GM18526 (cell line): ENCODE measurements around the gene FUS.

ENCODE experiments used
- POLR2A ChIP-seq: IDR thresholded peaks from 3 replicates; pipeline ENCODE4 v1.6.1; 2011; ENCODE audit not compliant: insufficient read length; ENCODE audit errors: extremely low read depth

FUS gene

DNA sequence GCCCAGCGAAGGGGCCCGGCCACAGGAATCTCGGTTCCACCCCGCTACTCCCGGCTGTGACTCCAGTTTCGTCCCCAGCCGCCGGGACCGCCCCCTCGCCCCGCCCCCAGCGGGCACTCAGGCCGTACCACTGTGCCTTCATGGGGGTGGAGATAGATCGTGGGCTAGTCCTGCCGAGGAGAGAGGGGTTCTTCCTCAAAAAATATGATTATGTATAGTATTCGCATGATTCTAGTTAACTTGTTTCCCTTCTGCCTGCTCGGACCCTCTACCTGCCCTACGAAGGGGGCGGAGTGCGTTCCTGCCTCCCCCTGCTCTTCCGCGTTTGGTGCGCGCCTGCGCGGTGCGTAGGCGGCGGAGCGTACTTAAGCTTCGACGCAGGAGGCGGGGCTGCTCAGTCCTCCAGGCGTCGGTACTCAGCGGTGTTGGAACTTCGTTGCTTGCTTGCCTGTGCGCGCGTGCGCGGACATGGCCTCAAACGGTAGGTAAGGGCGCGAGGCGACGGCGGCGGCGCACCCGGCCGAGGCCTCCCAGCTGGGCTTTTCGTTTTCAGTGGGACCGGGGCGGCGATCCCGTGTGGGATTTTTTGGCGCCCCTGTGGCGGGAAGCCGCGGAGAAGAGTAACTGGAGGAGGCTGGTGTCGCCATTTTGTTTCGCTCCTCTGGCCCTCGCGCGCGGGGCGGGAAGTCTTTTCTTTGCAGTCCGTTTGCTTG, at the start of gene FUS:
Gene FUS, plus strand, starts transcription at position 393 of the 713 bp plus-strand sequence. Its CDS starts 76 bp downstream, at position 469.
- TF ChIP-seq POLR2A, result peak; percentile 100

DNA sequence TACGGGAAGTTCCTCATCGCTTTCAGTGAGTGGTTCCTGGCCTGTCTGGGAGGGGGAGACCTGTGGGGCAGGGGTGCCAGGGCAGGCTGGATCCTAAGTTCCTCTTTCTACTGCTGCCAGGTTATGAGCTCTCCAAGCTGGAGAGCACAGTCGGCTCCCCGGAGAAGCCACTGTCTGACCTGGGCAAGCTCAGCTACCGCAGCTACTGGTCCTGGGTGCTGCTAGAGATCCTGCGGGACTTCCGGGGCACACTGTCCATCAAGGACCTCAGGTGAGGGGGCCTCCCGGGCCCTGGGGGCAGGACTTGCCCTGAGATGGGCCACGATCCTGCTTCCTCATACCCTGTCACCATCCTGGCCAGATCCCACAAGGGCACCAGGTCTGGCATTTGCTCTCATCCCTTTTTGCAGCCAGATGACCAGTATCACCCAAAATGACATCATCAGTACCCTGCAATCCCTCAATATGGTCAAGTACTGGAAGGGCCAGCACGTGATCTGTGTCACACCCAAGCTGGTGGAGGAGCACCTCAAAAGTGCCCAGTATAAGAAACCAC, 49.5 kb upstream of the FUS start:
- no peak for TF ChIP-seq POLR2A

DNA sequence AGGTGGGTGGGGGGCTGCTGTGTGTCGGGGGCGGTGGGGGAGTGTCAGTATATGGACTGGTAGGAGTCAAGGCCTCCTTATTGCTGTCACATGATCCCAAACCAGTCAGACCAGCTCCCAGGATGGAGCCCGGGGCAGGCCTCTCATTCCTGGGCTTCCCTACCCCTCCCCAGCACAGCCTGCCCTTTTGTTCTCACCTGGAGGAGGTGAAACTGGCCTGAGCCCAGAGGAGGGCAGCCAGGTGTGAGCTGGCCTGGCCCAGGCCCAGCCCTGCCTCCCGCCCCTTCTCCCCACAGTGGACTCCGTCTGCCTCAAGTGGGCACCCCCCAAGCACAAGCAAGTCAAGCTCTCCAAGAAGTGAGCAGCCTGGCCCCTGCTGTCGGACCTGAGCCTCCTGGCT, 49.0 kb upstream of the FUS start:
- TF ChIP-seq POLR2A, result no peak

DNA sequence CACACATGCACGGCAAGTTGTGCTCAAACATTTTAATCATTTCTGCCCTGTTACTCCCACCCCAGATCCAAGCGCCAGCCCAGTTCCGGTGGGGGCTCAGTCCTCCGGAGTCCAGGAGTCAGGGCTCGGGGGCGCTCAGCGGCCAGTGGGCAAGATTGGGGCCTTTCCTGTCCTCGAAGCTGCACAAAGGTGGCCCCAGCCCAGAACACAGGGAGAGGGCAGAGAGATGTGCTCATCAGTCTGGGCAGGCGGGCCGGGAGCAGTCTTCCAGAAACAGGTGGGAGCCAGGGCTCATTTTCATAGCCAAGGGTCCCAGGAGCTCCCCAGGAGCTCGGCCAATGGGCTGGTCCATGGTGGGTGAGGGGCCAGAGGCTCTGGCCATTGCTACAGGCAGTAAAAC, 48.5 kb upstream of the FUS start:
- TF ChIP-seq POLR2A, result no peak

DNA sequence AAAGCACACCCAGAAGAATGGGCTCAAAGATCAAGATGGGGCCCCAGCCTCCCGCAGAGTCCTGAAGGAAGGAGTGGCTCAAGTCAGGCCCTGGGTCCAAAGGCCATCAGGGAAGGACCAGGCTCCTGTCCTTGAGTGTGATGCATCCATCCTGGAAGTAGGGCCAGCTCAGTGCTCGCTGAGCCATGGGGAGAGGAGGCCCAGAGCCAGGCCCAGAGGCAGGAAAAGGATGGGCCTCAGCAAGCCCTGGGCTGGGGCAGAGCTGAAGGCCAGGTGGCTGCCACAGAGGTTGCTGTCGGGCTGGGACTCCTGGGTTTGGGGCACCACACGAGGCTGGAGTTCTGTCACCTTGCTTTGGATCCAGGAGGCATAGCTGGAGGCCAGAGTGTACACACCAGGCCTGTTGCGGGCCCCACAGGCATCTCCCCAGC, 48.1 kb upstream of the FUS start:
- TF ChIP-seq POLR2A, result no peak

DNA sequence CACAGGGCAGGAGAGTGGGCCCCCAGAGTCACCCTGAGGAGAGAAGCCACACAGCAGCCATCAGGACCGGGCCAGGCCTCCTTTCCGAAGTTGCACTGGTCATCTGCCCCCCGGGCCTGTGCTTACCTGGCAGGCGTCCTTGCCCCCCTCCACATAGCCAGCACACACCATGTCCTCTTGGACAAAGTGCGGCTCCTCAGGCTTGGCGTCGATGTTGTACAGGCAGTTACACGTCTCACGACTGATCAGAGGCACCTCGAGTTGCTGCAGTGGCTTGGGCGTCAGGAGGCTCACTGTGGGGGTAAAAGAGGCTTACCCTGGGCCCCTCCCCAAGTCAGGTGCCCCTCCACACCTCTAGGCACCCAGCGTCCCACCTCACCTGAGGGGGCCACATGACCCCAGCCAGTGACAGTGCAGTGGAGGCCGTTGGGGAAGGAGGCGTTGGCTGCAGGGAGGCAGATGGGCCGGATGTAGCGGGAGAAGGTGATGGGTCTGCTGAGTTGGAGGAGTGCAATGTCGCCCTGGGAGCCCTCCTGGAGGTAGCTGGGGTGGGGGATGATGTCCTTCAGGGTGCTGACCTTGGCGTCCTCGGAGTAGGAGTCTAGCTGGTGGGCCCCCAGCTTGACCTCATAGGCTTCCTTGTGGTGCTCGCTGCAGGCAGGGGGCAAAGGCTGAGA, 47.5 kb upstream of the FUS start:
- TF ChIP-seq POLR2A, result no peak

DNA sequence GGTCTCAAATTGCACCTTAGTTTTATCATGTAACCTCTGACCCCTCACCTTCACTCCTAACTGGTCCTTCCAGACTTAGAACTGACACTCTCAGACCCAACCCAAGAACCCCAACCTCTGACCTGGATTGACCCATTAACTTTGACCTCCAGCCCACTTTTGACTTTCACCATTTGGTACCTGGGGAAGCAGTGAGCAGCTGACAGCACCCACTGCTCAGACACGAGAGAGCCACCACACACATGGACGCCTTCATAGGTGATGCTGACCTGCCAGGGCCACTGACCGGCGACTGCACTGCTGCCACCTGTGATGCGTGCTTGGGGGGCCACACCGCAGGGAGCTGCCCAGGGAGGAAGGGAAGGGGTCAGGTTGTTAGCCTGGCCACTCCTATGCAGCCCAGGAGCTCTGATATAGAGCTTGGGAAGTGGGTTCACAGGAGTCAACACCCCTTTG, 46.9 kb upstream of the FUS start:
- no peak for TF ChIP-seq POLR2A

DNA sequence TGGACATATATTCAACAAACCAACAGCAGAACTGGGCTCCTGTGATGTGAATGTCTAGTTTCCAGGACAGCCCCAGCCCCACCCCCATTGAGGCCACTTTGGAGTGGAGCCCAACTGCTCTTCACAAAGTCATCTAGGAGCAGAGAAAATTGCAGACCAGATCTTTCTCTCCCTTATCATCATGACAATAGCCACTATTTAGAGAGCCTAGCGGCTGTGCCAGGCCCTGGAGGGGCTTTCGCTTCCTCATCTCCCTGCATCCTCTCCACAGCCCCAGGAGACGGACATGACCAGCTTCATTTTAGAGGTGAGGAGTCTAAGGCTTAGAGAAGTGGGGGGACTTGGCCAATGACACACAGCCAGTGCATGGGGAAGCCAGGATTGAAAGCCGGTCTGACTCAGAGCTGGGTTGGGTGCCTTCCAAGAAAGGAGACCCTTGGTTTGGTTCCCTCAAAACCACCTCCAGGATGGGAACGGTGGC, 45.8 kb upstream of the FUS start:
- TF ChIP-seq POLR2A, result no peak

DNA sequence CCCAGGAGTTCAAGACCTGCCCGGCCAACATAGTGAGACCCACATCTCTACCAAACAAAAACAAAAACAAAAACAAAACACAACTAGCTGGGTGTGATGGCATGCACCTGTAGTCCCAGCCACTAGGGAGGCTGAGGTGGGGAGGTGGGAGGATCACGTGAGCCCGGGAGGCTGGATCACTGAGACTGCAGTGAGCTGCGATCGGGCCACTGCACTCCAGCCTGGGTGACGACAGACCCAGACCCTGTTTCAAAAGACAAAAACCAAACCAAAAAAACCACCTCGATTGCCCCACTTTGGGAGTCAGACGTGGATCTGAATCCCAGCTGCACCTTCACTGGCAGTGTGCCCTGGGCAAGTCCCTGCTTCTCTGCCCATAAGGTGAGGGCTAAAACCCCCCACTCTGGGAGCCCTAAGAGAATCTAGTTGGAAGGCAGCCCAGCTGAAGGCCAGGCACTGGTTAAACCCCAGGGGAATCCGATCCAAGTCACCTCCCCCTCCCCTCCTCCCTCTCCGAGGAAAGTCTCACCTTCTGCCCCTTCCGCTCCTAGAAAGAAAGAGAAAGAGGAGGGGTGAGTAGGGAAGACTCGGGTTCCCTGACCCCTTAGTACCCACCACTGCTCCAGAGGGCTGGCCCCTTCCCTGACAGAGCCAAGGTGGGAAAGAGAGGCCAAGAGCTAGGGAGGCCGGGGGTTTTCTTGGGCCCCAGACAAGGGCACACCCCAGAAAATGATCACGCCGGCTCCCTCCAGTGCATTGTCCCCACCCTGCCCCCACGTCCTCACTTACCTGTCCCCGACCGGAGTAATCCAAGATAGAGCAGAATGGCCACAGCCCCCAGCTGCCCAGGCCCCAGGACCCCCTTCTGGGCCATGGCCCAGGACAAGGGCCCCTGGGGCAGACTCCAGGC, 45.1 kb upstream of the FUS start:
- TF ChIP-seq POLR2A, result no peak

DNA sequence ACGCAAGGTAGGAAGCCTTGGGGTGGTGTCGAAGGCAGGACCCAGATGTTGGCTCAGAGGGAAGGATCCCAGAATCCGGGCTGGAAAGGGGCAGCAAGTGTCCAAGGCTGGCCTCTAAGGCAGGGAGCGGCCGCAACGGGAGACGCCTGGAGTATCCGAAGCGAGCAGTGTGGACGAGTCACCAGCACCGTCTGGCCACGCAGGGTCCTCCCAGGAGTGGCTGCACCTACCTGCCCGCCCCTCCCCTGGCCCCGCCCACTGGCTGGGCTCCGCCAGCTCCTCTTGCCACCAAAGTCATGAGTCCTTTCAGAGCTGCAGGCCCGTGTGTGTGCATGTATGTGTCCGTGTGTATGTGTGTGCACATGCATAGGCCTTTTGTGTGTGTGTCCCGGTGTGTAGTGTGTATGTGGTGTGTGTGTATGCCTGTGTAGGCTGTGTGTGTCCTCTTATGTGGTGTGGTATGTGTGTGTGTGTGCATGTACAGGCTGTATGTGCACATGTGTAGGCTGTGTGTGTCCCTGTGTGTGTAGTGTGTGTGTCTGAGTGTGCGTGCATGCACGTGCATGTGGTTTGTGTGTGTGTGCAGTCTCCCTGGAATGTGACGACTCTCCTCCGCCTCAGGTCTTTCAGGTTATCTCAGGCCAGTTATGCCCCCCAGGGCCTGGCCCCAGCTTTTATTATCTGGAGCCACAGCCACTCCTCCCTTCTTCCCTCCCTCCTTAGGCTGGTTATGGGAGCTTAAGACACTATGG, 44.2 kb upstream of the FUS start, which contains the start of gene PRSS8:
Gene PRSS8, minus strand, starts transcription at position 193 of the 752 bp plus-strand sequence. CDS start 229 bp downstream, outside the sequence.
- no peak for TF ChIP-seq POLR2A

DNA sequence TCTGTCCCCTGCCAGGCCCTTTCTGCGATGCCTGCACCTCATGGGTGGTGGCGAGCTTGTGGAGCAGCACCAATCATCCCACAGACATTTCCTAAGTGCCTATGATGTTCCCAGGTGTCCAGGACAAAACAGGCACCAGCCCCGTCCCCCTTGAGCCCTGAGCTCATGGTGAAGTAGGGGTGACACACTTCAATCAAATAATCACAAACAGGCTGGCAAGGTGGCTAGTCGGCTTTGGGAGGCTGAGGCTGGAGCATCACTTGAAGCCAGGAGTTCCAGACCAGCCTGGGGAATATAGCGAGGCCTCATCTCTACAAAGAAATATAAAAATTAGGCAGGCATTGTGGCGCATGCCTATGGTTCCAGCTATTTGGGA, 43.7 kb upstream of the FUS start:
- no peak for TF ChIP-seq POLR2A

DNA sequence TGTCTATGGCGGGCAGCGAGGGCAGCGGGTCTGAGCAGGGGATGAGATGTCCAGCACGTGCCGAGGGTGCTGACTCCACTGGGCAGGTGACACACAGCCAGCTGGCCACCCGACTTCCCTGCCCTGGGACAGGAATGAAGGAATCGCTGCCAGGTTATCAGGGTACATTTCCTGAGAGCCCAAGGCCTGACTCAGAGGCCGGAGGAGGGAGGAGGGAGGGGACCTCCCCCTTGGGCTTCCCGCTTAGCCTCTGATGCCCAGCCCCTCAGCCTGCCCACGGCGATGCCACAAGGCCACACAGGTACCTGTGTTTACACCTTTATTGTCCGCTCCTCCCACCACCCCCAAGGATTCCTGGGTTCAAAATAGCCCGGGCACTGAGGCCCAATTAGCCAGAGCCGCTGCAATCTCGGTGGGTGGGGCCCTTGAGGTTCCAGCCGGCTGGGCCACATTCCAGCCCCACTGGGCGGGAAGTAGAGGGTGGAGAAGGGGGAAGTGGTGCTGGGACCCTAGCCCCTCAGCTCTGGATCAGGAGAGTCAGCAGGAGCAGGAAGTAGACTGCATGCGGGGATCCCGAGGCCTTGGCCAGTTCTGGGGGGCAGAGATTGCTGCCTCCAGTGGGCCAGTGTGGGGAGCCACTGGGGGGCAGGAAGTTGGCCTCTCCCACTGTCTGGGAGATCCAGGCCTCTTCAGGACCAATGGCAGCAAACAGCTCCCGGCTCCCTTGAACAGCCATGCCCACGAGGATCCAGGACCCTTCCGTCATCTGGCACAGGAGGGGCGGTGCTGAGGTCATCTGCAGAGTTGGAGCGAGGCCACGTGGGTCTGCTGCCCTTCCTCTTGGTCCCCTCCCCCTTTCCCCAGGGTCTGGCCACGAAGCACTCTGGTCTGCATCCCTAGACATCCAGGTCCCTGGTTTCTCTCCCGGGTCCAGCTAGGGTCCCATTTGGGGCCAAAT, 41.0 kb upstream of the FUS start:
- TF ChIP-seq POLR2A, result no peak

DNA sequence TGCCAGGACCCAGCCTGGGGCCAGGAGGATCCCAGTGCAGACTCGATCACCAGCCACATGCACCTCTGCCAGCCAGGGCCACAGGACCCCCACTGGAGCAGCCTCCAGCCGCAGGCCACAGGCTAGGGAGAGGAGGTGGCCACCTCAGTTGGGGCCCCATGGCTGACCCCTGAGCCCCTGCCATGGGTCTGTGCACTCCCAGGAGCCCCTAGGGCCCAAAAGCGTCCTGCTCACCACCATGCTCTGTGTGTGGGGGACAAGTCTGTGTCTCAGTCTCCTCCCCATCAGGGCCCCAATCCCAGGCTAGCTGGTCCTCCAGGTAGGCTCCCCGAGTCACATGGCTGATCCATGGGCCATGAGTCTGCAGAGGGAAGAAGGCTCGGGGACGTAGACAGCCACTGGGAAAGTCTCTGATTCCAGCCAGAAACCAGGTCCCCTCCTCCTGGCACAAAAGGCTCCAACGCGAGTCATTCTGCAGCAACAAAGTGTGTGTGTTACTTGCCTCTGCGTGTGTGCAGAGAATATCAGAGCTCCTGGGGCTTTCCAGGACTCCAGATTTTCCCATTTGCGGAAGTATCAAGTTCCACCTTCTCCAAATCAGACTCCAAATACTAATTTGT, 38.3 kb upstream of the FUS start:
- no peak for TF ChIP-seq POLR2A
